Measurements from ENCODE around the gene KDM2A.
"Not testable (repeated sequence)": the region's sequence is repeated elsewhere in the genome, so short reads cannot be mapped to it uniquely, and the experiment has no call there.

KDM2A gene

GRCh38 chr11:67167719-67168118, 48.7 kb downstream of the KDM2A start:
- DNase-seq (ENCODE audit: low spot score) = no peak

- DNase-seq (ENCODE audit: low spot score) = not testable (repeated sequence)
These were observed 49.8 kb downstream of the KDM2A start for GRCh38 chr11:67168911-67169310.

DNA sequence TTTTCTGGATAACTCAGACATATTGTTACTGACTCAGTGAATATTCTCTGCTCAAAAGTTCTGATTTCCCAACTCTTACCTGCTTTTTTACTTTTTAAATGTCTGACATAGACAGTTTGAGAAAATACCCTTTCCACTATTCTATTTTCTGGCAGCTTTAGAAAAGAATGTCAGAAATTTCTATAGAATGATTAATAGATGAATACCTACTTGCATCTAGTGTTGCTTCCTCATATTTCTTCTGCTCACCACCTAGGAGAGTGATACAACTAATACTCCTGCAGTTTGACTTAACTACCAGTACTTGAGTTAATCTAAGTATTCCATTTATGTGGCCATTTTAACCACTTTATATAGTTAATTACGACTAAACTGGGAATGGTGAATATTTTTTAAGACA, 55.2 kb downstream of the KDM2A start:
- DNase-seq (ENCODE audit: low spot score) = no peak

- DNase-seq (ENCODE audit: low spot score) = no peak
These were observed 58.6 kb downstream of the KDM2A start for GRCh38 chr11:67177399-67178281.

DNA sequence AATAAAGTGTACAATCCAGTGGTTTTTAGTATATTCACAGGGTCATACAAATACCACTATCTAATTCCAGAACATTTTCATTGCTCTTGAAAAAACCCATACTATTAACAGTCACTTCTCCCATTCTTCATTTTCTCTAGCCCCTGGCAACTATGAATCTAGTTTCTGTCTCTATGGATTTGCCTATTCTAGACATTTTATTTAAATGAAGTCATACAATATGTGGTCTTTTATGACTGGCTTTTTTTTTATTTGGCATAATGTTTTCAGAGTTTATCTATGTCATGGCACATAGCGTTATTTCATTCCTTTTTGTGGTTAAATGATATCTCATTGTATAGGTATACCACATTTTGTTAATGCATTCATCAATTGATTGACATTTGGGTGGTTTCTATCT, 59.4 kb downstream of the KDM2A start:
- DNase-seq (ENCODE audit: low spot score) = no peak

GRCh38 chr11:67178878-67179277, 59.8 kb downstream of the KDM2A start:
- DNase-seq (ENCODE audit: low spot score) = no peak

GRCh38 chr11:67179892-67180490, 60.9 kb downstream of the KDM2A start:
- DNase-seq (ENCODE audit: low spot score) = no peak

GRCh38 chr11:67194096-67194495, 75.0 kb downstream of the KDM2A start:
- DNase-seq (ENCODE audit: low spot score) = peak; percentile 7

DNA sequence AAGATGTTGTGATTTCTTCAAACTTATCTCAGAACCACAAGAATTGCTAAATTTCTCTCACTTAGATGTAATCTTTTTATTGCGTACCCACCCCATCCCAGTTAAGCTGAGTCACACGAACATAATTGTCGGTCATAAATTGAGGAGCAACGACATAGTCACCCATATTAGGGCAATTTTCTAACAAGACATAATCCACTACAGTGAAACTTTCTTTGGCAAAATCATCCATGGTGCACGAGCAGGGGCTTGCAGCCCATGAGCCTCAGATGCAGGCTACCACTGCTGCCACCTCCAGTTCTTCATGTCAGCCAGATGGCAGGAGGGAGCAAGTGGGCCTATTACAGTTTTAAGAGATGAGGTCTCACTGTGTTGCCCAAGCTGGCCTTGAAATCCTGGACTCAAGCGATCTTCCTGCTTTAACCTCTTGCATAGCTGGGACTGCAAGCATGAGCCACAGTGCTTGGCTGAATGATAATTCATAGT, 77.0 kb downstream of the KDM2A start:
- DNase-seq (ENCODE audit: low spot score) = no peak

DNA sequence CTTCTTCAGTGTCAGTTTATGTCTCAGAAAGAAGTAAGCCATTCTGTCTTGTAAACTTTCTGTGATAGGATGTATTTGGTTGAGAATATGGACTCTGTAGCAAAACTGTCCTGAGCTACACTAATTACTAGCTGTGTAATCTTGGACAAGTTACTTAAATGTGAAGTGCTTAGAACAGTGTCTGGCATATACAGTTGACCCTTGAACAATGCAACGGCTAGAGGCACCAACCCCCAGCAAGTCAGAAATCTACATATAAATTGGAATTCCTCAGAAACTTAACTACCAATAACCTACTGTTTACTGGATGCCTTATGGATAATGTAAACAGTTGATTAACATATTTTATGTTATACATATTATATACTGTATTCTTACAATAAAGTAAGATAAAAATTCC, 78.5 kb downstream of the KDM2A start:
- DNase-seq (ENCODE audit: low spot score) = no peak

DNA sequence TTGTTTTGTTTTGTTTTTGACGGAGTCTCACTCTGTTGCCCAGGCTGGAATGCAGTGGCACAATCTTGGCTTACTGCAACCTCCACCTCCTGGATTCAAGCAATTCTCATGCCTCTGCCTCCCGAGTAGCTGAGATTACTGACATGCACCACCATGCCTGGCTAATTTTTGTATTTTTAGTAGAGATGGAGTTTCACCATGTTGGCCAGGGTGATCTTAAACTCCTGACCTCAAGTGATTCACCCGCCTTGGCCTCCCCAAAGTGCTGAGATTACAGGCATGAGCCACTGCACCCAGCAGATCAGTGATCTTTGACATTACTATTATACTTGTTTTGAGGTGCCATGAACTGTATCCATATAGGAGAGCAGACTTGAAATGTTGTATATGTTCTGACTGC, 79.7 kb downstream of the KDM2A start:
- not testable (repeated sequence) for DNase-seq (ENCODE audit: low spot score)

- no peak for DNase-seq (ENCODE audit: low spot score)
These were observed 80.7 kb downstream of the KDM2A start for GRCh38 chr11:67199751-67200150.

DNA sequence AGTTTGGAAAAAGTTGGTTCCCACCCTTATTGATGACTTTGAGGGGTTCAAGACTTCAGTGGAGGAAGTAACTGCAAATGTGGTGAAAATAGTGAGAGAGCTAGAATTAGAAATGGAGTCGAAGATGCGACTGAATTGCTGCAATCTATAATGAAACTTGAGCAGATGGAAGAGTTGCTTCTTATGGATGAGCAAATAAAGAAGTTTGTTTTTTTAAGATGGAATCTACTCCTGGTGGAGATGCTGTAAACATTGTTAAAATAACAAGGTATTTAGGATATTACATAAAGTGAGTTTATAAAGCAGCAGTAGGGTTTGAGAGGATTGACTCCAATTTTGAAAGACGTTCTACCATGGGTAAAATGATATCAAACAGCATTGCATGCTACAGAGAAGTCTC, 83.0 kb downstream of the KDM2A start:
- DNase-seq (ENCODE audit: low spot score) = no peak

- no peak for DNase-seq (ENCODE audit: low spot score)
These were observed 85.8 kb downstream of the KDM2A start for GRCh38 chr11:67204822-67205221.

- DNase-seq (ENCODE audit: low spot score) = not testable (repeated sequence)
These were observed 90.2 kb downstream of the KDM2A start for GRCh38 chr11:67209222-67209621.

GRCh38 chr11:67211656-67212436, 92.8 kb downstream of the KDM2A start:
- no peak for DNase-seq (ENCODE audit: low spot score)

GRCh38 chr11:67213178-67213621, 94.1 kb downstream of the KDM2A start:
- no peak for DNase-seq (ENCODE audit: low spot score)

DNA sequence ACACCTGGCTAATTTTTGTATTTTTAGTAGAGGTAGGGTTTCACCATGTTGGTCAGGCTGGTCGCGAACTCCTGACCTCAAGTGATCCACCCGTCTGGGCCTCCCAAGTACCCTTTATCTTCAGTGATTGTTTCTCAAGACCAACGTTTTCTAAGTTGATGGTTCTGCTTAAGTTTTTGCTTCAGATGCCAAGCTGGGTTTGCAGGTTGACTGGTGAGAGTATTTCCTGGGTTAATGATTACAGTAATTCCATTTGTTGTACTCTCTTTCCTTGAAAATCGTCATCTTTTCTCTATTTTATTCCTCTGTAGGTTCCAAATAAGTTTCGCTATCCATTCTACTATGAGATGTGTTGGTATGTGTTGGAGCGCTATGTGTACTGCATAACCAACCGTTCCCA, 108.7 kb downstream of the KDM2A start:
- DNase-seq (ENCODE audit: low spot score) = no peak

DNA sequence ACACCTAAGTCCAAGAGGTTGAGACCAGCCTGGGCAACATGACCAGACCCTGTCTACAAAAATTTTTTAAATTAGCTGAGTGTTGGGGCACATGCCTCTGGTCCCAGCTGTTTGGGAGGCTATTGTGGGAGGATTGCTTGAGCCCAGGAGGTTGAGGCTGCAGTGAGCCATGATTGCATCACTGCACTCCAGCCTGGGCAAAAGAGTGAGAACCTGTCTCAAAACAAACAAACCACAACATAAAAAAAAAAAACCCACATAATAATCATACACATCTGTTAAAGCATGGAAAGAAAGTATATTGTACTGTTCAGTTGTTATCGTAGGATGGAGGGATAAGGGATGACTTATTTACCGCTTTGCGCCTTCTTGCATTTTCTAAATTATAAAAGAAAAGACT, 111.3 kb downstream of the KDM2A start:
- no peak for DNase-seq (ENCODE audit: low spot score)

DNA sequence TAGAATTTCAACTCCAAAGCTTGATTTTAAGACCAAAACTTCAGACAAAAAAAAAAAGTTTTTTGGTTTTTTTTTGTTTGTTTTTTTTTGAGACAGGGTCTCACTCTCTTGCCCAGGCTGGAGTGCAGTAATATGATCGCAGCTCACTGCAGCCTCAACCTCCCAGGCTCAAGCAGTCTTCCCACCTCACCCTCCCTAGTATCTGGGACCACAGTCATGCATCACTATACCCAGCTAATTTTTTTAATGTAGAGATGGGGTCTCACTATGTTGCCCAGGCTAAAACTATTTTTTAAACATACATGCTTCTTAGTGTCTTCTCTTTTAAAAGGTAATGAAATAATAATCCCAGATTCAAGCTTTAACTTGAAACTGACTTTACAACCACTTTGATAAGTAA, 111.8 kb downstream of the KDM2A start:
- no peak for DNase-seq (ENCODE audit: low spot score)

DNA sequence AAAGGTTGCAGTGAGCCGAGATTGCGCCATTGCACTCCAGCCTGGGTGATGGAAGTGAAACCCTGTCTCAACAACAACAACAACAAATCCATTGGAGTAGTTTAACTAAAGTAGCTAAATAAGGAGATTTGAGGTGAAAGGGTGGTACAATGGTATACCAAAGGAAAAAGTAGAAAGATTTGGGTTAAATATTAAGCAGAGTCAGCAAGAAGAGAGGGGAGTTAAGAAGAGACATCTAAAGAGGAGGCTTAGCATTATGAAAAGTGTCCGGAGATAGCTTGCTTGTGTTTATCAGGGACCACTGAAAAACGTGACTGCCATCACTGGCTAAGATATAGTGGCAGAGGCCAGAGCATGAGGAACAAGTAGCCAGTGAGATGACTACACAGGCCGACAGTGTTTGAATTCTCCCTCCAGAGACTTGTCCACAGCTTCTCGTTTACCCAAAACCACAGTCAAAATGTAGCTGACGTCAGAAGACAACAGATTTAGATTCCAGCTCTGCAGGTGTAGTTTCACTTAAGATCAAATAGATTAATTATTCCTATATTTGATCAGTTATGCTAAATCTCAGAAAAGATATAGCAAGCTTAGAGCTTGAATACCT, 114.6 kb downstream of the KDM2A start:
- DNase-seq (ENCODE audit: low spot score) = no peak

DNA sequence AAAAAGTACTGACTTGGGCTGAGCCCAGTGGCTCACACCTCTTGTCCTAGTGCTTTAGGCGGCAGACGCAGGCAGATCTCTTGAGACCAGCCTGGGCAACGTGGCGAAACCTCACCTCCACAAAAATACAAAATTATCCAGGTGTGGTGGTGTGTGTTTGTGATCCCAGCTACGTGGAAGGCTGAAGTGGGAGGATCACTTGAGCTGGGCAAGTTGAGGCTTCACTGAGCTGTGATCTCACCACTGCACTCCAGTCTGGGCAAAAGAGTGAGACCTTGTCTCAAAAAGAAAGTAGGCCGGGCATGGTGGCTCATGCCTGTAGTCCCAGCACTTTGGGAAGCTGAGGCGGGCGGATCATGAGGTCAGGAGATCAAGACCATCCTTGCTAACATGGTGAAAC, 115.5 kb downstream of the KDM2A start:
- not testable (repeated sequence) for DNase-seq (ENCODE audit: low spot score)

Data from Ammon's horn (tissue), 1 donor.